Measurements from ENCODE around the gene CRELD1. TPM values are rescaled to one million over a fixed set of nuclear protein-coding genes. Genes with fewer than 3 reads are reported as not detected.

CRELD1 gene
- total and polyA plus RNA-seq, 10 of the 15 experiments (the other 5 are each of a cell fraction or from before 2014, with no cell fraction given), result 1.3 to 15.9 (median 8.8) TPM

GRCh38 chr3:9897408-9898372 lies 35.9 kb upstream of the CRELD1 start:
- POLR2A ChIA-PET, result interaction anchor here (1.0 to 1.2 kb wide), 3 partner anchors 10 to 23 kb away, joined by 3 to 7 read pairs (median 4); partner anchors contain the start of gene IL17RC
- Histone ChIP-seq H3K9me3 (replicated peaks; ENCODE audit: control insufficient read depth, insufficient read depth, low read length) (no peaks in the 10 kb centered on the region; the same call in 2 of the 3 replicates), H3K4me3 (no peak overlapping the region), H3K36me3 (ENCODE audit: control insufficient read depth in 2 of 2, insufficient read depth in 2 of 2, low read length in 1 of 2) (peaks cover 2 to 10% of the 10 kb centered on the region in 2 experiments), H3K27me3 (replicated peaks in 1 of 2; ENCODE audit: control insufficient read depth in 2 of 2, insufficient read depth in 2 of 2, low read length in 1 of 2) (no peaks in the 10 kb centered on the region), H3K4me1 (ENCODE audit: control insufficient read depth, insufficient read depth, low read length) (peaks cover 8% of the 10 kb centered on the region), H2AFZ (ENCODE audit: control insufficient read depth, low read depth, low read length) (no peak overlapping the region), H3K4me2 (ENCODE audit: control insufficient read depth, insufficient read depth) (no peak overlapping the region), H3K79me2 (ENCODE audit: control insufficient read depth, insufficient read depth, low read length) (peaks cover 9% of the 10 kb centered on the region), H3K9ac (ENCODE audit: control insufficient read depth, insufficient read depth, low read length) (no peak overlapping the region), H4K20me1 (ENCODE audit: control insufficient read depth, insufficient read depth) (no peaks in the 10 kb centered on the region), H3K27ac (ENCODE audit: control insufficient read depth, insufficient read depth) (no peak overlapping the region)
- WGBS (ENCODE audit: insufficient coverage, insufficient replicate concordance, low lambda C conversion rate, missing lambda C conversion rate), result 49% methylated on average over 4 of the region's 4 CpGs
- RAD21 ChIA-PET (ENCODE audit: unreplicated experiment), result interaction anchor here (1.1 to 1.6 kb wide), 3 partner anchors 18 to 35 kb away, joined by 3 to 5 read pairs (median 4); no protein-coding TSS in a partner anchor
- SMC1A ChIA-PET (ENCODE audit: uncharacterized antibody, unreplicated experiment), result interaction anchor here (0.9 to 1.3 kb wide), 3 partner anchors 10 to 34 kb away, joined by 3 to 4 read pairs (median 4); no protein-coding TSS in a partner anchor
- DNase-seq (ENCODE audit: low read depth, low spot score) (peak; percentile 28), FAIRE-seq (no peak), ATAC-seq (peak; percentile 65)
- intact Hi-C loops (cut with micrococcal nuclease; ENCODE audit: unreplicated experiment), result no loop called here
- CTCF ChIA-PET, result interaction anchor here (0.6 to 2.0 kb wide), 3 partner anchors 14 to 35 kb away, joined by 3 to 7 read pairs (median 3); no protein-coding TSS in a partner anchor
- in situ Hi-C loops (cut with MboI), result no loop called here
- no TSS peak for BruUV-seq (replicated peaks)
- peak; percentile 62; the same call in 1 of the 2 replicates for TF ChIP-seq YY1 (IDR thresholded peaks at IDR 0.05; ENCODE audit: low read depth, low read length)
- TF ChIP-seq, protein P1, sequence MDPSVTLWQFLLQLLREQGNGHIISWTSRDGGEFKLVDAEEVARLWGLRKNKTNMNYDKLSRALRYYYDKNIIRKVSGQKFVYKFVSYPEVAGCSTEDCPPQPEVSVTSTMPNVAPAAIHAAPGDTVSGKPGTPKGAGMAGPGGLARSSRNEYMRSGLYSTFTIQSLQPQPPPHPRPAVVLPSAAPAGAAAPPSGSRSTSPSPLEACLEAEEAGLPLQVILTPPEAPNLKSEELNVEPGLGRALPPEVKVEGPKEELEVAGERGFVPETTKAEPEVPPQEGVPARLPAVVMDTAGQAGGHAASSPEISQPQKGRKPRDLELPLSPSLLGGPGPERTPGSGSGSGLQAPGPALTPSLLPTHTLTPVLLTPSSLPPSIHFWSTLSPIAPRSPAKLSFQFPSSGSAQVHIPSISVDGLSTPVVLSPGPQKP (IDR thresholded peaks at IDR 0.05; ENCODE audit: low read depth, low read length), result no peak
- TF ChIP-seq RELB (IDR thresholded peaks at IDR 0.05; ENCODE audit: low read depth), result peak; percentile 22; the same call in 1 of the 2 replicates
- TF ChIP-seq IRF3 (IDR thresholded peaks at IDR 0.05), result no peak
- TF ChIP-seq PRDM15 (CRISPR knock-in tag; IDR thresholded peaks at IDR 0.05), result no peak
- TF ChIP-seq POLR2AphosphoS5 (IDR thresholded peaks at IDR 0.05; ENCODE audit: low read length), result no peak
- peak; percentile 15; the same call in 1 of the 2 replicates for TF ChIP-seq PKNOX1 (IDR thresholded peaks at IDR 0.05)
- TF ChIP-seq RAD21 (IDR thresholded peaks at IDR 0.05; ENCODE audit: insufficient read depth, low read depth, low read length), result no peak
- no peak for TF ChIP-seq TCF7 (IDR thresholded peaks at IDR 0.05; ENCODE audit: borderline replicate concordance)
